Peyer's patch (tissue), 4 donors: Measurements from ENCODE around the gene UBE2L6. TPM values are rescaled to one million over a fixed set of nuclear protein-coding genes. Genes with fewer than 3 reads are reported as not detected.

Experiments used
- DNase-seq, 3 donors: peaks; one replicate each; pipeline ENCODE4 v3.0.0-alpha.2; 2017 to 2019
- H3K27ac ChIP-seq, 4 donors: fragments of 200-600 bp; sonication (generic); one replicate each; pipeline ENCODE4 v1.5.1; 2016 to 2019
- H3K27me3 ChIP-seq, 2 donors: fragments of 200-600 bp; sonication (generic); one replicate each; pipeline ENCODE4 v1.5.1; 2019
- H3K36me3 ChIP-seq, 3 donors: fragments of 200-600 bp; sonication (generic); one replicate each; pipeline ENCODE4 v1.5.1; 2016 to 2019
- H3K4me1 ChIP-seq, 4 donors: fragments of 200-600 bp; sonication (generic); one replicate each; pipeline ENCODE4 v1.5.1; 2016 to 2019
- H3K4me3 ChIP-seq, 4 donors: fragments of 200-600 bp; sonication (generic); 1 replicate in 3 of 4; 2 replicates in 1 of 4; pipeline ENCODE4 v1.5.1; 2016 to 2019; ENCODE audit warnings: mild to moderate bottlenecking in 1 of 4
- H3K9me3 ChIP-seq, 4 donors: fragments of 200-600 bp; sonication (generic); one replicate each; pipeline ENCODE4 v1.5.1; 2016 to 2019; ENCODE audit warnings: mild to moderate bottlenecking in 1 of 4
- CTCF ChIP-seq, 6 experiments: fragments of 450-650 bp in 4 of 6; fragments of 200-600 bp in 2 of 6; sonication (generic) in 1 of 6; IDR thresholded peaks; one replicate each; pipeline ENCODE4 v1.5.1; 2017 to 2019; ENCODE audit warnings: antibody characterized with exemption in 6 of 6, mild to moderate bottlenecking in 3 of 6, moderate library complexity in 1 of 6
- POLR2A ChIP-seq, 2 donors: fragments of 450-650 bp; IDR thresholded peaks; one replicate each; pipeline ENCODE4 v1.5.1; 2017; ENCODE audit warnings: antibody characterized with exemption in 2 of 2, mild to moderate bottlenecking in 2 of 2, moderate library complexity in 2 of 2
- total RNA-seq, 4 donors: library from RNA; depleted of rRNA; stranded (reverse); fragments of >200 nt; gene quantifications; one replicate each; pipeline ENCODE4 v1.1.0, GENCODE V29; 2016

Gene UBE2L6
- total RNA-seq, 4 donors from 2014 or later, result 15.6 to 66.0 (median 25.1) TPM

GRCh38 chr11:57511741-57512430 lies 55.6 kb downstream of the UBE2L6 start:
- no peak for DNase-seq
- Histone ChIP-seq H3K27ac (no peak overlapping the region), H3K9me3 (no peaks in the 10 kb centered on the region), H3K4me1 (peaks cover 0 to 14% (median 3%) of the 10 kb centered on the region in 4 donors), H3K36me3 (no peaks in the 10 kb centered on the region), H3K4me3 (no peak overlapping the region), H3K27me3 (no peaks in the 10 kb centered on the region)
- TF ChIP-seq POLR2A (IDR thresholded peaks at IDR 0.05) (no peak), CTCF (IDR thresholded peaks at IDR 0.05) (no peak)

GRCh38 chr11:57508341-57509170 lies 58.9 kb downstream of the UBE2L6 start:
- no peak for DNase-seq
- no peak overlapping the region for H3K27ac ChIP-seq

GRCh38 chr11:57506522-57506921 lies 61.0 kb downstream of the UBE2L6 start:
- H3K4me1 ChIP-seq, result no peaks in the 10 kb centered on the region
- no peak for DNase-seq
- H3K9me3 ChIP-seq, result no peaks in the 10 kb centered on the region
- H3K36me3 ChIP-seq, result no peaks in the 10 kb centered on the region
- H3K27me3 ChIP-seq, result no peaks in the 10 kb centered on the region
- TF ChIP-seq POLR2A (IDR thresholded peaks at IDR 0.05), result no peak
- TF ChIP-seq CTCF (IDR thresholded peaks at IDR 0.05), result no peak
- no peak overlapping the region for H3K27ac ChIP-seq
- no peak overlapping the region for H3K4me3 ChIP-seq

More at GRCh38 chr11:57508341-57509170, 58.9 kb downstream of the UBE2L6 start:
- Histone ChIP-seq H3K4me3 (no peak overlapping the region), H3K9me3 (no peaks in the 10 kb centered on the region), H3K36me3 (no peaks in the 10 kb centered on the region), H3K4me1 (peaks cover 0 to under 1% (median 0%) of the 10 kb centered on the region in 4 donors), H3K27me3 (no peaks in the 10 kb centered on the region)
- TF ChIP-seq POLR2A (IDR thresholded peaks at IDR 0.05), result no peak
- no peak for TF ChIP-seq CTCF (IDR thresholded peaks at IDR 0.05)

- TF ChIP-seq POLR2A (IDR thresholded peaks at IDR 0.05) (no peak), CTCF (IDR thresholded peaks at IDR 0.05) (no peak)
- Histone ChIP-seq H3K4me3 (no peak overlapping the region), H3K9me3 (no peaks in the 10 kb centered on the region), H3K27ac (no peak overlapping the region), H3K4me1 (no peaks in the 10 kb centered on the region), H3K27me3 (no peaks in the 10 kb centered on the region), H3K36me3 (no peaks in the 10 kb centered on the region)
- no peak for DNase-seq
These were observed 63.0 kb downstream of the UBE2L6 start for GRCh38 chr11:57504511-57504910.

- H3K27me3 ChIP-seq, result no peaks in the 10 kb centered on the region
- no peak overlapping the region for H3K27ac ChIP-seq
- H3K4me3 ChIP-seq, result no peak overlapping the region
- no peaks in the 10 kb centered on the region for H3K36me3 ChIP-seq
- no peaks in the 10 kb centered on the region for H3K9me3 ChIP-seq
- H3K4me1 ChIP-seq, result peaks cover 0 to 12% (median 2%) of the 10 kb centered on the region in 4 donors
- TF ChIP-seq CTCF (IDR thresholded peaks at IDR 0.05), result no peak
- no peak for TF ChIP-seq POLR2A (IDR thresholded peaks at IDR 0.05)
- no peak for DNase-seq
These were observed 64.6 kb downstream of the UBE2L6 start for GRCh38 chr11:57502870-57503269.
